Stimulated activated CD4-positive, alpha-beta T cell treated with anti-CD3 and anti-CD28 coated beads, TNF-alpha, amount 100 ng/mL, for 24 hours (primary cell): Measurements from ENCODE around the gene GKN1.

Experiments
- DNase-seq, 3 experiments: peaks; one replicate each; pipeline ENCODE4 v3.0.0-alpha.2; 2020; ENCODE audit warnings: low read depth in 3 of 3

The GKN1 gene

DNA sequence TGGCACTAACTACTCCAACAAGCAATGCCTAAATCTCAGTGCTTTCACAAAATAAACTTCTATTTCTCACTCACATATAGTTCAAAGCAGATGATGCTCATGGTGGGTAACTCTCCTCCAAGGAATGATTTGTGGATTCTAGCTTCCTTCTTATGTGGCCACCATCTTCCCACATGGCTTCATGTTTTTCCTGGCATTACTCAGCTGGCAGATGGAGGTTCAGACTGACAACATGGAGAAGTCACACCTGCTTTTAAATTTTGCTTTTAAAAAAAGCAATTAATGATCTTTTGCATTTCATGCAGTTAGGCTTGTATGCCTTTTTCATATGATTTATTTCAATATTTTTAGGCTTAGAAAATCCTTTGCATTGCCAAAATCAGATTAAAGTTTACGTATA is 15.4 kb upstream of the GKN1 start:
- DNase-seq = no peak

DNA sequence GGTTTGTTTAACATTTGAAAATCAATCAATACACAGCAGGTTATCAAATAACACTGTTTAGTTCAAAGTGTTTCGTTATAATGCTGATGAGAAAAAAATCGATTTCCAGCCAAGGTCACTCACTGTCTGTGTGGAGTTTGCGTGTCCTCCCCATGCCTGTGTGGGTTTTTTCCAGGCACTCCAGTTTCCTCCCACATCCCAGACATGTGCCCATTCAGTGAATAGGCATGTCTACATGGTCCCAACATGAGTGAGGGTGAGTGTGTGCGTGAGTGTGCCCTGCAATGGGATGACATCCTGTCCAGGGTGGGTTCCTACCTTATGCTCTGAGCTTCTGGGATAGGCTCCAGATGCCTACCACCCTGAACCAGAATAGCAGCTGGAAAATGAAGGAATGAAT is 13.1 kb upstream of the GKN1 start:
- DNase-seq = no peak

DNA sequence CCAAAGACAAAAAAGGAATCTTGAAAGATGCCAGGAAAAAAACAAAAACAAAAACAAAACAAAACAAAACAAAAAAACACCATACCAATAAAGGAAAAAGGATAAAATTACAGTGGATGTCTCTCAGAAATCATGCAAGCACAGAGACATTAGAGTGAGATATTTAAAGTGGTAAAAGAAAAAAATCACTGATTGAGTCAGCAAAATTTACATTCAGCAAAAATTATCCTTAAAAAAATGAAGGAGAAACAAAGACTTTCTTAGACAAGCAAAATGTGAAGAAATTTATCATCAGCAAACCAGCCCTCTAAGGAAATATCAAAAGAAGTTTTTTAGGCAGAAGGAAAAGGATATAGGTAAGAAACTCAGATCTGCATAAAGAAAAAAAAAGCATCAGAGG is 10.2 kb upstream of the GKN1 start:
- no peak for DNase-seq

DNA sequence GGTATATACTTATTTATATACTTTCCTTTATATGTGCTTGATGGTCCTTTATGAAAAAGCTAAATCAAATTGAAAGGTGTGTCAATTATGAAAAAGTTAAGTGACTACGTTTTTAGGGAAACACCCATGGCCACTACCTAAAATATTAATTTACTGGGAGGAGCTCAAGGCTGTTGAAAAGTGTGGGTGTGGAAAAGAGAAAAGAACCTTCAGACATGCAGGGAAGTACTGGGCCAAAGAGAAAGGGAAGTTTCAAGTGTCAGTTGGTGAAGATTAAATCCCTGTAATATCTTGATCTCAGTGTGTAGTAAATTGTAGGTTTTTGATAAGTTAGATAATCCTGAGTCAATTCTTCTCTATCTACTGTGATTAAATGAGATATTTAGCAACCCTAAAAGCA is 6.2 kb upstream of the GKN1 start:
- no peak for DNase-seq

DNA sequence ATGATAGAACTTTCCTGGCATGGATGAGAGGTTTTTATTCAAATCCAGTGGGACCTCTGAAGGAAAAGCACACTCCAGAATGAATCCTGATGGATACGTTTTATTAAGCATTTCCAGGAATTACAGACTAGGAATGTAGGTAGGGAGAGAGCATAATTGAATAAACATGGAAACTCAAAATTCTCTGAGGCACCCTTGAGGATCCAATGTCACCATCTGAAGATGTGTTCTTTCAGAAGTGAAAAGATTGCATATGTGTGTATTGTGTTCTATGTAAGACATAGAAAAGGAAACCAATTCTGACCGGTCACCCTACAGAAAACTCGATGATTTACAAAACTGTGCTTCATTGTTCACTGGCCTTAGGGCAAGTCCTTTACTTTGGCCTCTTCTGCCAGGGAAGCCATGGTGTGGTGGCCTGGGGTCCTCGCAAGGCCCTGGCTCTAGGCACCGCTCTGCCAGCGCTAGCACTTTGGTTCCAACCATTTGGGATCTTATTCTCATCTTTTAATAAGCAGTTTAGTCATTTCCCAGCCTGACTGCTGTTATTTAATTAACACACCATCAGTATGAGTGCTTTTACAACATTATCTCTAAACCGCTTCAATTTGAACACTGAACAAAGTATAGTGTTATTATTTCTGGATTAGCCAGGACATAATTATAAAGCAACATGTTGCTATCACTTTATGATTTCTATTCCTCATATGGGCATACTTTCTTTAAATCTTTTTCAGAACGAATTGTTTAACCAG is 4.5 kb upstream of the GKN1 start:
- DNase-seq = no peak

DNA sequence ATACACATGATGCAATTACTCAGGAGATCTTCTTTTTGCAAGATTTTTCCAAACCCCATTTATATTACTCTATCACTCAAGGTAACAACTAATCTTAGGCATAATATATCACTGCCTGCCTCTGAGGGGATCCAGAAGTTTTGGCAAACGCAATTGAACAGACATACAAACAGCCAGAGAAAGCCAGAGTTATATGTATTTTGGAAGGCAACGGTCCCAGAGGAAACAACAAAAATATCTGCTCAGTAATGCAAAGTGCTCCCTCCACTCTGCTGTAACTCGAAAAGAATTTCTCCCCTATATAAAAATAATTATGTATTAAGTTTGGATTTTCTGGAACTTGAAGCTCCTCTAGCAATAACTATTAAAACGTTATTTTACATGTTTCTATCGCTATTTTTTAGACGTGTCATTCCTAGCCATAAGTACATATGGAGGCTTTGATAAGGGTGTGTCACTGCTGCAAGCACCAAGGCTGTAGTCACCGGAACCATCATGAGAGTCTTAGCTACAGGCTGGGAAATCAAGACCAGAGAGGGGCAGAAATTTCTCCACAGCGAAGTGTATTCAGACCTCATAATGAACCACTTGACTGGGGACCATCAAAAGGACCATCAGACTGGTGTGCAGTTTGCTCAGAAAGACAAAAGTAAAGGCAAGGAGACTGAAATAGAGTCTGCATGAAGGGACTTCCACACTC is 3.7 kb upstream of the GKN1 start:
- DNase-seq = no peak

DNA sequence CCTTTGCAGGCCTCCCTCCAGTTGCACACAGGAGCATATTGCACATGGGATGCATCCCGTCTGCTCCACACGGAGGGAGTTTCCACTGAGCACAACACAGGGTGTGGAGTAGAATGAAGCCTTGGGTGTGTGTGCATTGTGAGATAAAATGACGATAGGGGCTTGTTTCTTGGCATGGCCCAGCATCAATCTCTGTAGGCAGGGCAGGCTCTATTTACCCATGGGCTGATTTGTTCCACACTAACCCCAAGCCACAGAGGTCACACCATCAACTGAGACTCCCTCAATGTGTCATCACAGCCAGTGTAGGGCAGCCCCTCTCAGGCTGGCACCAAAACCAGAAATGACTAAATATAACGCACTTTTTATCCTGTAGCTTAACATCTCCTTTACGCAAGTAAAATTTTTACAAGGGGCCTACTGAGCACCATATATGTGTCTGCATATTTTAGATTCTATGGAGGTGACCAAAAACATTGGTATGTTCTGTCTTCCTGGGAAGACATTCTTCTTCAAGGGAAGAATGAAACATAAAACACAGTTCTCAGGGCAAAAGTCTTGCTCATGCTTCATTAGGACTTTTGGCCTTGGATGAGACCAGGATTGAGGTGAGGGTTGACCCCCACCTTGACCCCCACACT is 2.7 kb upstream of the GKN1 start:
- DNase-seq = no peak

DNA sequence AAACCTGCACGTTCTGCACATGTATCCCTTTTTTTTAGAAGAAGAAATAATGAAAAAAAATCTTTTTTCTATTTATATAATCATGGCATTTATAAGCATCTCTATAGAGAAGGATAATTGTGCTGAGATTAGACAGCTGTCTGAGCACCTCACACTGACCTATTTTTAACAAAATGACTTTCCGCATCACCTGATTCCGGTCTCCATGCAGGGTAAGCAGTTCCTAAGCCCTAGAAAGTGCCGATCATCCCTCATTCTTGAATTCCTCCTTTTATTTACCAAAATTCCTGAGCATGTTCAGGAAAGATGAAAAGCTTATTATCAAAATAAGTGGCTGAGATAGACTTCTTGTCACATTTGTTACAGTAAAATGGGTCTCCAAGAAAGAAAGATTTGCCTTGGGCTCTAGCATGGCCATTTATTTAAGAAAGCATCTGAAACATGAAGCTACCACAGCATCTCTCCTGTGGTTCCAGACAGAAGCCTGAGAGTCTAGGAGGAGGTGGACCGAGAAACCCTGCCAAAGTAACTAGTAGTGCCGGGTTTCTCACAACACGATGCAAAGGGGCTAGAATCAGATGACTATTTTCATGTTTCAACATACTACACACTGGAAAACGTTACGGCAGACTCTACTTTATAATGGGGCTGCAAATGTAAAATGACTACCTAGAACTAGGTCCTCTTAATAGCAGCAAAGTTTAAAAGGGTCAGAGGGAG is 670 bp downstream of the GKN1 start:
- no peak for DNase-seq

DNA sequence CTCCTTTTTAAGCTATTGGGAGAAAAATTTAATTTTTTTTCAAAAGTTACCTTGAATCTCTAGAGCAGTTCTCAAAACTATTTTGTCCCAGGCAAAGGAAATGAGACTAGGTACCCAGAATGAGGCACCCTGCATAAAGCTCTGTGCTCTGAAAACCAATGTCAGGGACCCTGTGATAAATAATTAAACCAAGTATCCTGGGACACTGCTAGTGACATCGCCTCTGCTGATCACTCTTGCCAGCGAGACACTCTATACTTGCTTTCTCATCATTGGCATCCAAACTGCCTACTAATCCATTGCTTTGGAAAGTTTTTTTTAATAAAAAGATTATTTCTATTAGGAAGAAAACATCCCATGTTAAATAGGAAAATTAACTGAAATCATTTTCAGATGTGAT is 1.4 kb downstream of the GKN1 start:
- no peak for DNase-seq

DNA sequence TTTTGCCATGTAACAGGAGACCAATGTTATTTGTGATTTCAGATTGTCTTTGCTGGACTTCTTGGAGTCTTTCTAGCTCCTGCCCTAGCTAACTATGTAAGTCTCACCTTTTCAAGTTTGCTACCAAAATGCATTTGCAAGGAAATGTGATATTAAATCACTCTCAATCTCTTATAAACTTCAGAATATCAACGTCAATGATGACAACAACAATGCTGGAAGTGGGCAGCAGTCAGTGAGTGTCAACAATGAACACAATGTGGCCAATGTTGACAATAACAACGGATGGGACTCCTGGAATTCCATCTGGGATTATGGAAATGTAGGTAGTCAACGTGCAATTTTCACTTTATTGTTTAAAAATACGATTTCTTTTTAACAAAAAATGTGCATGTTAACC is 3.0 kb downstream of the GKN1 start:
- DNase-seq = no peak

DNA sequence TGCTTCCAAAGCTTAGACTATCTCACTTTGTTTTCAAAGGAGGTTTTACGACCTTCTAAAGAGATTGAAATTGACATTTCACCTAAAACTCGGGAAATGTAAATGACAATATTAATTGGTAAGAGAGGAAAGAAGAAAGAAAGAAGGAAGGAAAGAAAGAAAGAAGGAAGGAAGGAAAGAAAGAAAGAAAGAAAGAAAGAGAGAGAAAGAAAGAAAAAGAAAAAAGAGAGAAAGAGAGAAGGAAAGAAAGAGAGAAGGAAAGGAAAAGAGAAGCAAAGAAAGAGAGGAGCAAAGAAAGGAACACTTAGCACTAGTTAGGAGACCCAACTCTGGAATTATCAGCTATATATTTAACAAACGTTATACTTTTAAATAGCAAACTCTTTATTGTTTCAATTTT is 3.7 kb downstream of the GKN1 start:
- no peak for DNase-seq

DNA sequence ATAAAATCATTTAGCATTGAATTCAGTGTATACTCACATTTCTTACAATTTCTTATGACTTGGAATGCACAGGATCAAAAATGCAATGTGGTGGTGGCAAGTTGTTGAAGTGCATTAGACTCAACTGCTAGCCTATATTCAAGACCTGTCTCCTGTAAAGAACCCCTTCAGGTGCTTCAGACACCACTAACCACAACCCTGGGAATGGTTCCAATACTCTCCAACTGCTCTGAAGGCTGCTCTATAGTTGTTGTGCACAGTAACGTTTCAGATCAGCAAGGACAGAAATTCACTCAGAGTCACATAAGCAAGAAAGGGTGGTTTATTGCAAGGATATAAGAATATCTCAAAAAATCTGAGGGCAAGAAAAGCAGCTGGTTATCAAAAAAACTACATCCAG is 6.5 kb downstream of the GKN1 start:
- no peak for DNase-seq

DNA sequence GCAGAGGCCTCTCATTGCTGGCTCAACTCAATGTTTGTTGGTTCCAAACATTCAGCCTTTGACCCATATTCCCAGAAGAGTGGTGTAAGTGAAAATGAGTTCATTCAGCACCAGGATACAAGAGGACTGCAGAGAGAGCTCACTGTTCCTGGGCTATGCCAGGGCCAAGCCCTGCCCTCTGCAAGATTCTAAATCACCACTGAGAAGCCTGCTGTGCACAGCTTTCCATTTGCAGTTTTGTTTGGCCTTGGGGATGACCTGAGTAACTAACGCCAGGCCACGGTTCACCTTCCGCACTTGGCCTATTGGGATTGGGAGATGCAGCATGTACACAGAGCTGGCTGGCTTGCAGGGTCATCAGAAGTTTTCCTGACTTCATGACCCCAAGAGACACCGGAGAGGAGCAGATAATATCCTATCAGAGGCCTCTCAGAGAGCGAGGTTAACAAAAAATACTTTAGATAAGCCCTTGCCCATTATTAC is 12.6 kb downstream of the GKN1 start:
- DNase-seq = no peak

DNA sequence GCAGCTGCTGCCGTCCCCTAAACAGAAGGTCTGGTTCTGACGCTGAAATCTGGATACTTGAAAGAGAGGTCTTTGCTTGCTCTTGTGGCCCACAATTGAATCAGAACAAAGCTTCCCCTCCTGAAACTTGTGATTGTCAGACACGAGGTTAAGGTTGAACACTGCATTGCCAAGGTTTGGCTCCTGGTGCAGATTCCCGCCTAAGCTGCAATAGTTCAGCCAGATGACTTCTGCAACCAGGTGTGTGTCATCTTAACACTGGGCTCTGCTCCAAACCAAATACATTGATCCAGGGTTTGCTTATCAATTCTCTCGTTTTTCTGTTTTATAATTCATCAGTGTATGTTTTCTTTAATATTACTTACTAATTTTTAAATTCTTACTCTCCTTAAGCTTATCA is 14.6 kb downstream of the GKN1 start:
- no peak for DNase-seq

DNA sequence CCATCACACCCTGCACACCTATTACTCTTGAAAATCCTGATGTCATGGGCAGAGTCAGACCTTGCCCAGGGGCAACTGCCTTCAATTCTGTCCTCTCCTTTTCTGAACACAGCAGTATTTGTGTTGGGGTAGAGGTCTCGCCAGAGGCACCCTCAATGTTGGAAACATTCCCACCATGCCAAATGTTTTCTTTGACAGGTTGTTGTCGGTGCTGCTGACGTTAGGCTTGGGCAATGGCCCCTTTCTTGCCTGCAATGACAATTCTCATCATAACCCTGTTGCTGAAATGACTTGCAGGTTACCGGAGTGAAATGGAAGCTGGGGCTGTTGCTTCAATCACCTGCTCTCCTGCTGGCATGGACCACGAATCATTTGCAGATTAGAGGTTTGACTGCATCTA is 17.9 kb downstream of the GKN1 start:
- no peak for DNase-seq

DNA sequence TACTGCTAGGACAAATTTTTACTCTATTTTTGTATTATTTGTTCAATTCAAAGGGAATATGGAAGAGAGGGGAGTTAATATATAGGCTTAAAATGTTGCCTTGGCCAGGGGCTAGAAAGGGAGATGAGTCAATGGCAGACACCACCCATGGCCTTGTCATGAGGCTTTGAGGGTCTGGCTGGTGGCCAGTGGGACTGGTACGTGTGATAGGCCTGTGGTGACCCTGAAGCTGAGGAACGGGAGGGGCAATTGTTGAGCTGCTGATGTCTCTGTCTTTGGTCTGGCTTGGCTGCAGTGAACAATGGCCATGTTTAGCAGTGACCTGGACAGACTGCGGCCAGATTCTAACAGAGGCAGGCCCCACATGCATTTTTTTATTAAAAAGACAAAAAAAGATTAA is 18.5 kb downstream of the GKN1 start:
- DNase-seq = no peak

DNA sequence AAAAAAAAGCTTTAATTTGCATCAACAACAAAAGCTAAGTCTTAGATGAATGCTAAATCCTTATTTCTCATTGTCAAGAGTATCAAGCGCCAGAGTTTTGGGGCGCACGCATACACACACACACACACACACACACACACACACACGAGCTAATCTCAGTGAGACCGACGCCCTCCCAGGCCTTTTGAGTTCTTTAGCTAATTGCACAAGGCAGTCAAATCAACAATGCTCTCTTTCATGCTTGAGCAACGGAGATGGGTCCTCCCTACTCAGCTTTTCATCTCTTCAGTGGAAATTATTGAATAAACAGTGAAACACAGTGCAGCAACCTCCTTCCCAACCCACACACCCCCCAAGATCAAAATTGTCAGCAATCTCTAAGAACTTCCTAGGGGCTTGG is 19.2 kb downstream of the GKN1 start:
- DNase-seq = no peak

DNA sequence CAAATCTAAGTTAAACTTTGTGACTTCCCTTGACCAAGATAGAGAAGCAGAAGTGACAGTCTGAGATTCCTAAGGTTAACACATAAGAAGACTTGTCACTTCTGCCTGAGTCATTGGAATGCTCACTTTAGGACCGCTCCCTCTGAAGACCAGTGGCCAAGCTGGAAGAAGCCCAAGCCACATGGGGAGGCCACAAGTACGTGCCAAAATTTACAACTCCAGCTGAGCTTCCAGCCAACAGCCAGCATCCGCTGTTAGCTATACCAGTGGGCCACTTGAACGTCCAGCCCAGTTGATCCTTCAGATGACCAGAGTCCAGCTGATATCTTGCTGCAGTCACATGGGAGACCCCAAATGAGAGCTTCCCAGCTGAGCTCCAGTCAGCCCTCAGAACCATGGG is 20.4 kb downstream of the GKN1 start:
- no peak for DNase-seq

DNA sequence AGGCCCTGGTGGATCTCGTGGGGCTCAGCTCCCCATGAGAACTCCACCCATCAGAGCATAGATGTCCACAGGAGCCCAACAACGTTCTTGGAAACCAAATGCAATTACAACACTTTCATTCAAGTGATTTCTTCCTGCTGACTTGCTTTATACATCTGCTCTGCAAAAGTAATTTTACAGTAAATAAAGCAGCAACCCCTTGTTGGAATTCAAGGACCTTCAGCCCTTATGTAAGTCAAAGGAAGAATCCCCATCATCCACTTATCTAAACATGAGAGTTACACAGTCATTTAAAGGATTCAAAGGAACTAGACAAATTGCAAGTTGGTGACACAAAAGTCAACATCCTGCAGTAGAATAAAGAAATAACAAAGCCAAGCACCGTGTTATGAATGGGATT is 21.5 kb downstream of the GKN1 start:
- DNase-seq = no peak

DNA sequence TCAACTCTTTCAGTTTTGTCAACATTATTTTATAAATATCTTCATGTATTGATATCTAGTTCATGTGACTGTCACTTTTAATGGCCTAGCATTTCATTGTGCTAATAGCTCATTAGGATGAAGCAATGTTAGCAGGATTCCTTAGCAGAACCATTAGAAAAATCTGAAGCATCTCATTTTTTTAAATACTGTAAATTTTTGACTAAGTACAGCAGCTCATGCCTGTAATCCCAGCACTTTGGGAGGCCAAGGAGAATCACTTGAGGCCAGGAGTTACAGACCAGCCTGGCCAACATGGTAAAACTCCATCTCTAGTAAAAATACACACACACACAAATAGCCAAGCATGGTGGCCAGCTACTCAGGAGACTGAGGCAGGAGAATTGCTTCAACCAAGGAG is 23.0 kb downstream of the GKN1 start:
- no peak for DNase-seq

DNA sequence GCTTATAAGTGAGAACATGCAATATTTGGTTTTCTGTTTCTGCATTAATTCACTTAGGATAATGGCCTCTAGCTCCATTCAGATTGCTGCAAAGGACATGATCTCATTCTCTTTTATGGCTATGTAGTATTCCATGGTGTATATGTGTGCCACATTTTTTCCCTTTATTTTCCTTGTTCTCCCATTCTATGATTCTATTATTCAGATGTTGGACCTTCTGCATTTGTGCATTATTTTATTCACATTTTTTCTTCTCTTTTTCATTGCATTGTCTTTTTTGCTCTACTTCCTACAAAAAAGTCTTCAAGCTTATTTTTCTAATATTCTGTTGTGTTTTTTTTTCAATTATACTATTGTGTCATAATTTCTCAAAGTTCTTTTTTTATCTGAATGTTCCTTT is 27.4 kb downstream of the GKN1 start:
- no peak for DNase-seq

DNA sequence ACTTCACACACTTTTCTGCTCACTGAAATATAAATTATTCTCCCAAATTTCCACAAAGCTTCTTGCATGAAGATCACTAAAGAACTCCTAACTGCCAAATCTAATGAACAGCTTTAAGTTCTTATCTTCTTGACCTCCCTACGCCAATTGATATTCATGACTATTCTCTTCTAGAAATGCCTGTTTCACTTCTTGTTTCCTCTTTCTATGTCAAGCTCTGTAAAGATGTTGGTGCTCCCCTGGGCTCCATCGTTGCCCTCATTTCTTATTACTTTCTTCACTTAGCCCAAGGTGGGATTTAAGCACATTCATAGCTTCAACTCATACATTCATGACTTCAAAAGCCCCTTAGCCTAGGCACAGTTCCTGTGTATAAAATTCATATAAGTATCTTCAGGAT is 29.3 kb downstream of the GKN1 start:
- DNase-seq = no peak

DNA sequence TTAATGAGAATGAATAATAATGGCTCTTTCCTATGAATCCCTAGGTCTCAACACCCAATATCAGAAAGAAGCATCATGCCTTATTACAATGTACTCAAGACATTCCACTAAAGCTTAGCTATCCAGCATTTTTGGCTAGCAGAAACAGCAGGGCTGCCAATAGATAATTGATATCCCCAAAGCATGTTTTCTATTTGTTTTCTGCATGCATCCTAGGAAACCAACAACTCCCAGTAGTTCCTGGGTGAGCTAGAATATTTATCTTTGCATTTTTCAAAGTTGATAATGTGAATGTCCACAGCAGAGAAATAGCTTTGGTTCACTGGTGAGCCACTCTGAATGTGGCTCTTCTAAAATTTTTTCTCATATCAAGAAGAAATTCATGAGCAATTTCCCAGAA is 32.7 kb downstream of the GKN1 start:
- DNase-seq = no peak
